Measurements from ENCODE around the gene TRPC4AP.

TRPC4AP gene

GRCh38 chr20:34992751-34993417 lies 99.7 kb downstream of the TRPC4AP start:
- Histone ChIP-seq H3K4me1 (no peaks in the 10 kb centered on the region), H3K4me2 (ENCODE audit: low read length) (no peak overlapping the region), H2AFZ (no peak overlapping the region), H3K9me3 (ENCODE audit: control insufficient read depth, low read length) (no peaks in the 10 kb centered on the region), H3K4me3 (ENCODE audit: low read depth, low read length) (no peak overlapping the region), H3K27me3 (ENCODE audit: control insufficient read depth, insufficient read depth, low read length) (no peaks in the 10 kb centered on the region), H3K36me3 (ENCODE audit: control insufficient read depth, insufficient read depth, low read length) (no peaks in the 10 kb centered on the region), H3K27ac (no peak overlapping the region), H3K9ac (no peak overlapping the region), H3K79me2 (no peaks in the 10 kb centered on the region)
- TF ChIP-seq CTCF (IDR thresholded peaks at IDR 0.05): no peak

GRCh38 chr20:34990661-34991214 lies 101.9 kb downstream of the TRPC4AP start:
- H3K27me3 ChIP-seq (ENCODE audit: control insufficient read depth, insufficient read depth, low read length): no peaks in the 10 kb centered on the region
- TF ChIP-seq CTCF (IDR thresholded peaks at IDR 0.05): no peak
- no peak overlapping the region for H3K27ac ChIP-seq
- no peak overlapping the region for H3K4me2 ChIP-seq (ENCODE audit: low read length)
- no peaks in the 10 kb centered on the region for H3K79me2 ChIP-seq
- no peak overlapping the region for H3K4me3 ChIP-seq (ENCODE audit: low read depth, low read length)
- no peak overlapping the region for H2AFZ ChIP-seq
- H3K9ac ChIP-seq: no peak overlapping the region
- no peaks in the 10 kb centered on the region for H3K4me1 ChIP-seq
- H3K36me3 ChIP-seq (ENCODE audit: control insufficient read depth, insufficient read depth, low read length): no peaks in the 10 kb centered on the region
- no peaks in the 10 kb centered on the region for H3K9me3 ChIP-seq (ENCODE audit: control insufficient read depth, low read length)

- H3K79me2 ChIP-seq: no peaks in the 10 kb centered on the region
- no peaks in the 10 kb centered on the region for H3K4me1 ChIP-seq
- TF ChIP-seq CTCF (IDR thresholded peaks at IDR 0.05): no peak
Observed at GRCh38 chr20:34990231-34990630, 102.4 kb downstream of the TRPC4AP start.

GRCh38 chr20:34989670-34990069 lies 102.9 kb downstream of the TRPC4AP start:
- Histone ChIP-seq H3K4me2 (ENCODE audit: low read length) (no peak overlapping the region), H3K9ac (no peak overlapping the region), H3K27ac (no peak overlapping the region), H2AFZ (no peak overlapping the region), H3K4me3 (ENCODE audit: low read depth, low read length) (no peak overlapping the region), H3K79me2 (no peaks in the 10 kb centered on the region), H3K36me3 (ENCODE audit: control insufficient read depth, insufficient read depth, low read length) (no peaks in the 10 kb centered on the region), H3K27me3 (ENCODE audit: control insufficient read depth, insufficient read depth, low read length) (no peaks in the 10 kb centered on the region), H3K4me1 (no peaks in the 10 kb centered on the region), H3K9me3 (ENCODE audit: control insufficient read depth, low read length) (no peaks in the 10 kb centered on the region)
- no peak for TF ChIP-seq CTCF (IDR thresholded peaks at IDR 0.05)

More at GRCh38 chr20:34990231-34990630, 102.4 kb downstream of the TRPC4AP start:
- no peak overlapping the region for H3K9ac ChIP-seq
- no peaks in the 10 kb centered on the region for H3K27me3 ChIP-seq (ENCODE audit: control insufficient read depth, insufficient read depth, low read length)
- H3K27ac ChIP-seq: no peak overlapping the region
- H3K4me2 ChIP-seq (ENCODE audit: low read length): no peak overlapping the region
- H3K9me3 ChIP-seq (ENCODE audit: control insufficient read depth, low read length): no peaks in the 10 kb centered on the region
- H3K4me3 ChIP-seq (ENCODE audit: low read depth, low read length): no peak overlapping the region
- H2AFZ ChIP-seq: no peak overlapping the region
- H3K36me3 ChIP-seq (ENCODE audit: control insufficient read depth, insufficient read depth, low read length): no peaks in the 10 kb centered on the region

- Histone ChIP-seq H3K9ac (no peak overlapping the region), H3K36me3 (ENCODE audit: control insufficient read depth, insufficient read depth, low read length) (no peaks in the 10 kb centered on the region), H3K4me1 (no peaks in the 10 kb centered on the region), H2AFZ (no peak overlapping the region), H3K27me3 (ENCODE audit: control insufficient read depth, insufficient read depth, low read length) (no peaks in the 10 kb centered on the region), H3K4me2 (ENCODE audit: low read length) (no peak overlapping the region), H3K27ac (no peak overlapping the region), H3K4me3 (ENCODE audit: low read depth, low read length) (no peak overlapping the region), H3K9me3 (ENCODE audit: control insufficient read depth, low read length) (no peaks in the 10 kb centered on the region), H3K79me2 (no peaks in the 10 kb centered on the region)
- TF ChIP-seq CTCF (IDR thresholded peaks at IDR 0.05): no peak
Observed at GRCh38 chr20:34989118-34989517, 103.5 kb downstream of the TRPC4AP start.
